OCI-M2 (cell line): Measurements from ENCODE around the gene PYCARD.
"Not testable (repeated sequence)": the region's sequence is repeated elsewhere in the genome, so short reads cannot be mapped to it uniquely, and the experiment has no call there.

Source experiments
- DNase-seq: peaks from one replicate; lab custom pipeline; 2025; ENCODE audit not compliant: unreplicated experiment; lab: John Stamatoyannopoulos, UW

Gene PYCARD

GRCh38 chr16:31191697-31192428 is 10.7 kb downstream of the PYCARD start:
- no peak for DNase-seq

- no peak for DNase-seq
These were observed 11.6 kb downstream of the PYCARD start for GRCh38 chr16:31190818-31191444.

GRCh38 chr16:31190061-31190460 is 12.5 kb downstream of the PYCARD start:
- no peak for DNase-seq

GRCh38 chr16:31189412-31189778 is 13.2 kb downstream of the PYCARD start:
- no peak for DNase-seq

GRCh38 chr16:31188450-31189411 is 13.8 kb downstream of the PYCARD start:
- no peak for DNase-seq

GRCh38 chr16:31187808-31188189 is 14.8 kb downstream of the PYCARD start:
- no peak for DNase-seq

- DNase-seq: no peak
These were observed 15.4 kb downstream of the PYCARD start for GRCh38 chr16:31186930-31187807.

GRCh38 chr16:31186176-31186575 is 16.4 kb downstream of the PYCARD start:
- DNase-seq: no peak

- DNase-seq: no peak
These were observed 17.2 kb downstream of the PYCARD start for GRCh38 chr16:31185339-31185738.

- no peak for DNase-seq
These were observed 17.7 kb downstream of the PYCARD start for GRCh38 chr16:31184888-31185287.

- no peak for DNase-seq
These were observed 18.8 kb downstream of the PYCARD start for GRCh38 chr16:31183432-31184428.

- DNase-seq: no peak
These were observed 20.2 kb downstream of the PYCARD start for GRCh38 chr16:31182391-31182790.

- DNase-seq: no peak
These were observed 21.3 kb downstream of the PYCARD start for GRCh38 chr16:31181102-31181830.

GRCh38 chr16:31179747-31180459 is 22.7 kb downstream of the PYCARD start, which contains the start of gene FUS:
Gene FUS, plus strand, starts transcription at chr16:31180139. Its CDS starts 76 bp downstream, at chr16:31180215.
- DNase-seq: no peak

GRCh38 chr16:31179219-31179746 is 23.3 kb downstream of the PYCARD start:
- no peak for DNase-seq

- no peak for DNase-seq
These were observed 25.4 kb downstream of the PYCARD start for GRCh38 chr16:31177136-31177535.

GRCh38 chr16:31170048-31170447 is 32.5 kb downstream of the PYCARD start:
- not testable (repeated sequence) for DNase-seq

- no peak for DNase-seq
These were observed 33.7 kb downstream of the PYCARD start for GRCh38 chr16:31168848-31169247.
